ENCODE results near the gene AK3. TPM values are rescaled to one million over a fixed set of nuclear protein-coding genes. Genes with fewer than 3 reads are reported as not detected.

AK3 gene
- total RNA-seq, 1 experiment from 2014 or later: 79.2 TPM

- H3K27me3 ChIP-seq (ENCODE audit: low read length): no peaks in the 10 kb centered on the region
- intact Hi-C loops (cut with micrococcal nuclease): no loop called here
- no peaks in the 10 kb centered on the region for H3K79me2 ChIP-seq (ENCODE audit: low read length)
- no peak overlapping the region for H3K9ac ChIP-seq (ENCODE audit: low read length)
- CTCF ChIA-PET: no interaction called here
- ATAC-seq: no peak
- no peak overlapping the region for H3K27ac ChIP-seq (ENCODE audit: low read length)
- no peaks in the 10 kb centered on the region for H3K9me3 ChIP-seq (ENCODE audit: low read length)
- no peaks in the 10 kb centered on the region for H3K4me1 ChIP-seq (ENCODE audit: insufficient read depth, low read length)
- TF ChIP-seq EZH2 (IDR thresholded peaks at IDR 0.05; ENCODE audit: low read length, unreplicated experiment): no peak
- TF ChIP-seq, protein P1, sequence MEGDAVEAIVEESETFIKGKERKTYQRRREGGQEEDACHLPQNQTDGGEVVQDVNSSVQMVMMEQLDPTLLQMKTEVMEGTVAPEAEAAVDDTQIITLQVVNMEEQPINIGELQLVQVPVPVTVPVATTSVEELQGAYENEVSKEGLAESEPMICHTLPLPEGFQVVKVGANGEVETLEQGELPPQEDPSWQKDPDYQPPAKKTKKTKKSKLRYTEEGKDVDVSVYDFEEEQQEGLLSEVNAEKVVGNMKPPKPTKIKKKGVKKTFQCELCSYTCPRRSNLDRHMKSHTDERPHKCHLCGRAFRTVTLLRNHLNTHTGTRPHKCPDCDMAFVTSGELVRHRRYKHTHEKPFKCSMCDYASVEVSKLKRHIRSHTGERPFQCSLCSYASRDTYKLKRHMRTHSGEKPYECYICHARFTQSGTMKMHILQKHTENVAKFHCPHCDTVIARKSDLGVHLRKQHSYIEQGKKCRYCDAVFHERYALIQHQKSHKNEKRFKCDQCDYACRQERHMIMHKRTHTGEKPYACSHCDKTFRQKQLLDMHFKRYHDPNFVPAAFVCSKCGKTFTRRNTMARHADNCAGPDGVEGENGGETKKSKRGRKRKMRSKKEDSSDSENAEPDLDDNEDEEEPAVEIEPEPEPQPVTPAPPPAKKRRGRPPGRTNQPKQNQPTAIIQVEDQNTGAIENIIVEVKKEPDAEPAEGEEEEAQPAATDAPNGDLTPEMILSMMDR (conservative IDR thresholded peaks at IDR 0.05; ENCODE audit: low read depth, low read length): no peak
- TF ChIP-seq EZH2phosphoT487 (IDR thresholded peaks at IDR 0.05; ENCODE audit: borderline replicate concordance, low read length): no peak
- no peak for DNase-seq
- H3K9me2 ChIP-seq (replicated peaks; ENCODE audit: low read length): no peaks in the 10 kb centered on the region
- POLR2A ChIA-PET (ENCODE audit: unreplicated experiment): no interaction called here
- H4K20me1 ChIP-seq (ENCODE audit: low read length): no peaks in the 10 kb centered on the region
- no peak overlapping the region for H3K4me2 ChIP-seq (ENCODE audit: low read length)
- H3F3A ChIP-seq (ENCODE audit: low read length, unreplicated experiment): no peaks in the 10 kb centered on the region
- H3K4me3 ChIP-seq (ENCODE audit: low read length): no peak overlapping the region
- no peak overlapping the region for H2AFZ ChIP-seq (ENCODE audit: low read length)
- no TSS peak for BruUV-seq (replicated peaks)
- H3K36me3 ChIP-seq (ENCODE audit: low read depth, low read length): peaks cover 16% of the 10 kb centered on the region
Observed at GRCh38 chr9:4713849-4714248, 27.2 kb downstream of the AK3 start.

DNA sequence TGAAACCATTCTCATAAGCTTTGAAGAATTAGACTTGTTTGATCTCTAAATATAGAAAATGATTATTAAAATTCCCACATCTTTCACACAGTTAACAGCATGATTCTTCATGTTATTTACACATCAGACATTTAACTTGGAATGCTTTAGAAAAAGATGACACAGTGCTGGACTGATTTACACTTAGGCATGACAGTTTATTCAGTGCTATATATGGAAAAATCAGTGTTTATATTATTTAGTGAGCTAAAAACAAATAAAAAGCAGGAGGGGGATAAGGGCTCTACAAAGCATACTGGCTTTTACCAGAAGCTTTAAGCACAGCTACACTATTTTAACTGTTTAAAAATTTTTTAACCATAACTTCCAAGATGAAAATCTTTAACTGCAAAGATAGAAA, 31.6 kb downstream of the AK3 start:
- DNase-seq (no peak), ATAC-seq (no peak)
- BruUV-seq (replicated peaks): no TSS peak
- Histone ChIP-seq H3K4me1 (ENCODE audit: insufficient read depth, low read length) (peaks cover 5% of the 10 kb centered on the region; the same call in 1 of the 2 replicates), H3K9me3 (ENCODE audit: low read length) (no peaks in the 10 kb centered on the region), H3K9me2 (replicated peaks; ENCODE audit: low read length) (no peaks in the 10 kb centered on the region), H3K79me2 (ENCODE audit: low read length) (no peaks in the 10 kb centered on the region), H3K4me3 (ENCODE audit: low read length) (no peak overlapping the region), H2AFZ (ENCODE audit: low read length) (no peak overlapping the region), H3K9ac (ENCODE audit: low read length) (no peak overlapping the region), H3F3A (ENCODE audit: low read length, unreplicated experiment) (no peaks in the 10 kb centered on the region), H3K36me3 (ENCODE audit: low read depth, low read length) (peaks cover 8% of the 10 kb centered on the region), H3K27ac (ENCODE audit: low read length) (no peak overlapping the region), H3K27me3 (ENCODE audit: low read length) (no peaks in the 10 kb centered on the region), H4K20me1 (ENCODE audit: low read length) (no peaks in the 10 kb centered on the region), H3K4me2 (ENCODE audit: low read length) (no peak overlapping the region)
- intact Hi-C loops (cut with micrococcal nuclease): no loop called here
- ChIA-PET POLR2A (ENCODE audit: unreplicated experiment) (interaction anchor here (0.5 kb wide), 1 partner anchor 48 kb away, joined by 5 read pairs; no protein-coding TSS in a partner anchor), CTCF (interaction anchor here (0.5 kb wide), 1 partner anchor 32 kb away, joined by 7 read pairs; no protein-coding TSS in a partner anchor)
- TF ChIP-seq, protein P1 (conservative IDR thresholded peaks at IDR 0.05; ENCODE audit: low read depth, low read length): no peak

GRCh38 chr9:4706971-4707622, 33.9 kb downstream of the AK3 start:
- Histone ChIP-seq H4K20me1 (ENCODE audit: low read length) (no peaks in the 10 kb centered on the region), H3K9me2 (replicated peaks; ENCODE audit: low read length) (no peaks in the 10 kb centered on the region), H3K27ac (ENCODE audit: low read length) (no peak overlapping the region), H3F3A (ENCODE audit: low read length, unreplicated experiment) (no peaks in the 10 kb centered on the region), H3K79me2 (ENCODE audit: low read length) (no peaks in the 10 kb centered on the region), H3K9me3 (ENCODE audit: low read length) (no peaks in the 10 kb centered on the region), H3K27me3 (ENCODE audit: low read length) (no peaks in the 10 kb centered on the region), H3K9ac (ENCODE audit: low read length) (no peak overlapping the region), H3K36me3 (ENCODE audit: low read depth, low read length) (peaks cover 5% of the 10 kb centered on the region), H2AFZ (ENCODE audit: low read length) (no peak overlapping the region), H3K4me1 (ENCODE audit: insufficient read depth, low read length) (peaks cover 7% of the 10 kb centered on the region; the same call in 1 of the 2 replicates), H3K4me3 (ENCODE audit: low read length) (no peak overlapping the region), H3K4me2 (ENCODE audit: low read length) (no peak overlapping the region)
- DNase-seq (no peak), ATAC-seq (no peak)
- CTCF ChIA-PET: no interaction called here
- POLR2A ChIA-PET (ENCODE audit: unreplicated experiment): no interaction called here
- TF ChIP-seq, protein P1 (conservative IDR thresholded peaks at IDR 0.05; ENCODE audit: low read depth, low read length): no peak
- TF ChIP-seq EZH2 (IDR thresholded peaks at IDR 0.05; ENCODE audit: low read length, unreplicated experiment) (no peak), EZH2phosphoT487 (IDR thresholded peaks at IDR 0.05; ENCODE audit: borderline replicate concordance, low read length) (no peak)
- intact Hi-C loops (cut with micrococcal nuclease): no loop called here
- BruUV-seq (replicated peaks): no TSS peak
